Measurements from ENCODE around the gene RHOBTB1. TPM values are rescaled to one million over a fixed set of nuclear protein-coding genes. Genes with fewer than 3 reads are reported as not detected.

Gene RHOBTB1
- total RNA-seq, 6 donors from 2014 or later = 10.4 to 28.3 (median 13.7) TPM

DNA sequence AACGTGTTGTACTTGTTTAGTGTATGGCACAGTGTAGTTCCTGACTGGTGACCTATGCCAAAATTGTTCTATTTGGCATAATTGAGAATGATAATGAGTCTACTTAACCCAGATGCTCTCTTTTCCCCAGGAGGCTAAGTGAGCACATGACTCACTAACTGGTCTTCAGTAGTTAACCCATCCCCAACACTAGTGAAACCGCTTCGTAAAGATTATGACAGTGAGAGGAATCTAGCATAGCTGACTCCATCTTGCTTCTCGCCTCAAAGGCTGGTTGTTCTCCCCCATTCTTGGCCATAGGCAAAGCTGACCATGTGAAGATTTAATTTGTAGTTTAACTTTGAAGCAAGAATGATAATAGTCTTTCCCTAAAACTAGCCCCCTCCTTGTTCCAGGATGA lies 118.5 kb downstream of the RHOBTB1 start:
- H3K36me3 ChIP-seq = no peaks in the 10 kb centered on the region
- ATAC-seq (ENCODE audit: low FRiP score in 2 of 2) (no peak), DNase-seq (no peak)
- H3K27me3 ChIP-seq = no peaks in the 10 kb centered on the region
- WGBS, 2 donors = 84 to 87% methylated on average over 4 of the region's 4 CpGs
- H3K4me3 ChIP-seq = no peak overlapping the region
- no peaks in the 10 kb centered on the region for H3K9me3 ChIP-seq
- H3K27ac ChIP-seq = no peak overlapping the region
- TF ChIP-seq POLR2A (IDR thresholded peaks at IDR 0.05) = no peak
- TF ChIP-seq, protein P1, sequence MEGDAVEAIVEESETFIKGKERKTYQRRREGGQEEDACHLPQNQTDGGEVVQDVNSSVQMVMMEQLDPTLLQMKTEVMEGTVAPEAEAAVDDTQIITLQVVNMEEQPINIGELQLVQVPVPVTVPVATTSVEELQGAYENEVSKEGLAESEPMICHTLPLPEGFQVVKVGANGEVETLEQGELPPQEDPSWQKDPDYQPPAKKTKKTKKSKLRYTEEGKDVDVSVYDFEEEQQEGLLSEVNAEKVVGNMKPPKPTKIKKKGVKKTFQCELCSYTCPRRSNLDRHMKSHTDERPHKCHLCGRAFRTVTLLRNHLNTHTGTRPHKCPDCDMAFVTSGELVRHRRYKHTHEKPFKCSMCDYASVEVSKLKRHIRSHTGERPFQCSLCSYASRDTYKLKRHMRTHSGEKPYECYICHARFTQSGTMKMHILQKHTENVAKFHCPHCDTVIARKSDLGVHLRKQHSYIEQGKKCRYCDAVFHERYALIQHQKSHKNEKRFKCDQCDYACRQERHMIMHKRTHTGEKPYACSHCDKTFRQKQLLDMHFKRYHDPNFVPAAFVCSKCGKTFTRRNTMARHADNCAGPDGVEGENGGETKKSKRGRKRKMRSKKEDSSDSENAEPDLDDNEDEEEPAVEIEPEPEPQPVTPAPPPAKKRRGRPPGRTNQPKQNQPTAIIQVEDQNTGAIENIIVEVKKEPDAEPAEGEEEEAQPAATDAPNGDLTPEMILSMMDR (IDR thresholded peaks at IDR 0.05) = no peak
- TF ChIP-seq EP300 (IDR thresholded peaks at IDR 0.05) = no peak
- TF ChIP-seq POLR2AphosphoS5 (IDR thresholded peaks at IDR 0.05) = no peak
- peaks cover 13 to 31% (median 24%) of the 10 kb centered on the region in 4 donors for H3K4me1 ChIP-seq

DNA sequence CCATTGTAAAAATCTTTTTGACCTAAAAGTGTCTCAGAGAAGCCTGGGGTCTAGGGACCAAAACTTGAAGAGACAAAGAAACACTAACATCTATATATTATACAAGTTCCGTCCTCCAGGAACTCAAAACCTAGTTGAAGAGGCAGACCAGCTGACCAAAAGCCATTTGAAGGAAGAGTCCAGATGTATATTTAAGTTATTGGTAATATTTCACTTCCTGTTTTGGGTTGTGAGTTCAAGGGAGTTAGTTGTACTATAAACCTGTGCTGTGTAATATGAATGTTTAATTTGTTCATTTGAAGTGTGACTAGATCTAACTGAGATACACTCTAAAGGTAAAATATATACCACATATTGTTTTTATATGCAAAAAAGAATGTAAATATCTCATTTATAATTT lies 120.7 kb downstream of the RHOBTB1 start:
- no peak for ATAC-seq (ENCODE audit: low FRiP score in 2 of 2)

DNA sequence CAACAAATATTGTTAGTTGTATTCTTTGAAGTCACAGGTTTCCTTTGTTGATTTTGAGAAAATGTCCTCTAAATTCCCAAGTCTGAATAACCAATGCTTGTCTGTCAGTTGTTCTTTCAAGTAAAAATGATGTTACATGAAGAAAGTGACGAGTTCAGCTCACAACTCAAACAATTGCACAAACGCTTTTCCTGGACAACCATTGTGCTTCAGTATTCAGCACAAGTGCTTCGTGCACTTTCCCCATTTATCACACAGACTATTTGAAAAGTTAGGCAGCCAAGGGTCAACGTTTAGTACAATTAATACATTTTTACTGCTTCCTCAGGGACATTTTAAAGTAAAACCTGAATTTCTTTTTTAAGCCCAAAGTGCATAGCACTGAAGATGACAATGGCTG lies 121.2 kb downstream of the RHOBTB1 start:
- H3K9me3 ChIP-seq = no peaks in the 10 kb centered on the region
- peaks cover 6 to 32% (median 15%) of the 10 kb centered on the region in 4 donors for H3K4me1 ChIP-seq
- no peak for ATAC-seq (ENCODE audit: low FRiP score in 2 of 2)
- H3K4me3 ChIP-seq = no peak overlapping the region
- no peak for DNase-seq
- 46 to 53% methylated on average over 4 of the region's 4 CpGs for WGBS, 2 donors
- no peaks in the 10 kb centered on the region for H3K36me3 ChIP-seq
- no peaks in the 10 kb centered on the region for H3K27me3 ChIP-seq
- no peak for TF ChIP-seq POLR2A (IDR thresholded peaks at IDR 0.05)
- TF ChIP-seq EP300 (IDR thresholded peaks at IDR 0.05) = no peak
- no peak for TF ChIP-seq POLR2AphosphoS5 (IDR thresholded peaks at IDR 0.05)
- TF ChIP-seq, protein P1 (IDR thresholded peaks at IDR 0.05) = no peak
- H3K27ac ChIP-seq = no peak overlapping the region

More for the DNA sequence above, 120.7 kb downstream of the RHOBTB1 start:
- peaks cover 11 to 36% (median 19%) of the 10 kb centered on the region in 4 donors for H3K4me1 ChIP-seq
- no peaks in the 10 kb centered on the region for H3K9me3 ChIP-seq
- DNase-seq = no peak
- WGBS, 2 donors = 82 to 88% methylated on average over 1 of the region's 1 CpG
- H3K4me3 ChIP-seq = no peak overlapping the region
- TF ChIP-seq POLR2AphosphoS5 (IDR thresholded peaks at IDR 0.05) (no peak), EP300 (IDR thresholded peaks at IDR 0.05) (no peak), POLR2A (IDR thresholded peaks at IDR 0.05) (no peak)
- TF ChIP-seq, protein P1 (IDR thresholded peaks at IDR 0.05) = no peak
- H3K36me3 ChIP-seq = no peaks in the 10 kb centered on the region
- no peak overlapping the region for H3K27ac ChIP-seq
- H3K27me3 ChIP-seq = no peaks in the 10 kb centered on the region

DNA sequence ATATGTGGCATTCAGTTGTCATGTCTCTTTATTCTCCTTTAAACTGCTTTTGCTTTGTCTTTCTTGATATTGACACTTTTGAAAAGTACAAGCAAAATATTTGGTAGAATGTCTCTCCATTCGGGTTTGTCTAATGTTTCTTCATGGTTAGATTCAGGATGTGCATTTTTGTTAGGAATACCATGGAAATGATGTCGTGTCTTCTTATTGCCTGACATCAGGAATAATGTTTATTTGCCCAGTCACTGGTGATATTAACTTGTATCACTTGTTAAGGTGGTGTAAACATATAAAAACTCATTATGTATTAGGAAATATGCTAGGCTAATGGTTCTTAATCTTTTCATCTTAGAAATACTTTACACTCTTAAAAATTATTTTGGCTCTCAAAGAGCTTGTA lies 122.3 kb downstream of the RHOBTB1 start:
- Histone ChIP-seq H3K4me3 (no peak overlapping the region), H3K27me3 (no peaks in the 10 kb centered on the region), H3K36me3 (no peaks in the 10 kb centered on the region), H3K9me3 (no peaks in the 10 kb centered on the region), H3K27ac (no peak overlapping the region), H3K4me1 (peaks cover 3 to 36% (median 14%) of the 10 kb centered on the region in 4 donors)
- DNase-seq (no peak), ATAC-seq (ENCODE audit: low FRiP score in 2 of 2) (no peak)
- TF ChIP-seq, protein P1 (IDR thresholded peaks at IDR 0.05) = no peak
- no peak for TF ChIP-seq EP300 (IDR thresholded peaks at IDR 0.05)
- 47 to 54% methylated on average over 2 of the region's 2 CpGs for WGBS, 2 donors

DNA sequence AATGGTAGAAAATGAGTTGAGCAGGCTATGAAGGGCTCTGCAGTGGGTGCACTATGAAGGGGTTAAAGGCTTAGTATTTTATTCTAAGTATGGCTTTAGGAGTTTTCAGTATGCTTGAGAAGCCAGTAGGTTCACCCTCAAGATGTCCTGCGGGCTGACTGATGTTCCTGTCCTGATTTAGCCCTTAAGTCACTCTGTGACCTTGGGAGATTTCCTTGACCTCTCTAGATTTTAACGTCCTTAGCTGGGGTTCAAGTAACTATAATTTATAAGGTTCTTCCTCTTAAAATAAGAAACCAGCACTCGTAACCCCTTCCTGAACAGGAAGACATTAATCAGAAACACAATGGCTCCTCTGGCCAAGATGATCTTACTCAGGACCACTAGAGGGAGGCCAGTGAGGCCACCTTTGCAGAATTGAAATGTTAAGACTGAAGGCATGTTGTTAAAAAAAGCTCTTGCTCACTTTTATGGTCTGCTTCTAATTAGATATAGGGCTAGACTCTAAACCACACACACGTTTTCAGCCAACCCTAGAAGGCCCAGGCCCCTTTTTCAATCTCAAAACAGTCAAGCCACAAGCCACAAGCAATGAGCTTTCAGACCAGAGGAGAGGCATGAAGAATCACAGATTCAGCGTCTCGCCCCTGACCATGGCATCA lies 123.8 kb downstream of the RHOBTB1 start:
- Histone ChIP-seq H3K36me3 (no peaks in the 10 kb centered on the region), H3K9me3 (no peaks in the 10 kb centered on the region), H3K27me3 (no peaks in the 10 kb centered on the region), H3K4me3 (no peak overlapping the region), H3K27ac (peak overlapping the region in 2 of 4 donors; percentile 41 to 67), H3K4me1 (peaks cover 3 to 36% (median 15%) of the 10 kb centered on the region in 4 donors)
- 58 to 62% methylated on average over 6 of the region's 6 CpGs for WGBS, 2 donors
- DNase-seq (no peak), ATAC-seq (ENCODE audit: low FRiP score in 2 of 2) (no peak)
- TF ChIP-seq POLR2A (IDR thresholded peaks at IDR 0.05) (no peak), EP300 (IDR thresholded peaks at IDR 0.05) (no peak), POLR2AphosphoS5 (IDR thresholded peaks at IDR 0.05) (no peak)
- TF ChIP-seq, protein P1 (IDR thresholded peaks at IDR 0.05) = no peak

Data from upper lobe of left lung (tissue), 6 donors.